A549 (cell line): ENCODE measurements around the gene BSCL2. TPM values are rescaled to one million over a fixed set of nuclear protein-coding genes. Genes with fewer than 3 reads are reported as not detected.

Experiments used
- ATAC-seq, 2 experiments: fragments of 200-7000 bp in 1 of 2; fragments of >200 bp in 1 of 2; cut with Nextera tagmentation in 1 of 2; cut with Tn5 transposase in 1 of 2; 3 replicates each; pipeline versions ENCODE4 v1.8.0 to v1.9.1; 2018 to 2020; ENCODE audit warnings: mild to moderate bottlenecking in 1 of 2, moderate library complexity in 1 of 2
- CTCF ChIA-PET: fragments of 300-600 bp; sonication (Branson Sonifier 250); formaldehyde crosslinking; extraction: SDS; loops from one replicate; lab custom pipeline; 2021; ENCODE audit warnings: antibody characterized with exemption, inconsistent platforms; lab: Yijun Ruan, JAX
- POLR2A ChIA-PET: fragments of 350-600 bp; formaldehyde crosslinking; extraction: SDS; loops from one replicate; lab custom pipeline; 2021; ENCODE audit warnings: antibody characterized with exemption, inconsistent platforms; lab: Yijun Ruan, JAX
- DNase-seq, 2 experiments: peaks; one replicate each; pipeline versions ENCODE4 v3.0.0 to v3.0.0-alpha.2; 2011 to 2016; ENCODE audit warnings: low read depth in 1 of 2, low spot score in 1 of 2
- FAIRE-seq: peaks from 2 replicates; lab custom pipeline; 2011; peaks lifted over from hg19 to GRCh38; lab: Jason Lieb, UNC
- H3K27ac ChIP-seq, 2 experiments: fragments of >200 bp; sonication (Bioruptor Twin); formaldehyde crosslinking; 3 replicates each; pipeline ENCODE4 v1.5.1; 2016 to 2017
- H3K4me1 ChIP-seq: fragments of >200 bp; sonication (Bioruptor Twin); formaldehyde crosslinking; 3 replicates; pipeline ENCODE4 v1.6.1; 2016
- H3K4me2 ChIP-seq: fragments of >200 bp; sonication (Bioruptor Twin); formaldehyde crosslinking; 3 replicates; pipeline ENCODE4 v1.6.1; 2016
- H3K4me3 ChIP-seq: fragments of >200 bp; sonication (Bioruptor Twin); formaldehyde crosslinking; 3 replicates; pipeline ENCODE4 v1.5.1; 2016
- H3K9me3 ChIP-seq: fragments of >200 bp; sonication (Bioruptor Twin); formaldehyde crosslinking; 3 replicates; pipeline ENCODE4 v1.6.1; 2016
- ATOH8 ChIP-seq: fragments of 250-450 bp; sonication (Bioruptor Pico); IDR thresholded peaks from 2 replicates; pipeline ENCODE4 v1.5.0; 2020; ENCODE audit warnings: low read depth, mild to moderate bottlenecking, moderate library complexity
- BCL3 ChIP-seq: fragments of >200 bp; sonication (Bioruptor Twin); formaldehyde crosslinking; IDR thresholded peaks from 3 replicates; pipeline ENCODE4 v1.6.1; 2016
- CBX2 ChIP-seq: fragments of 200-600 bp; sonication (generic); IDR thresholded peaks from 2 replicates; pipeline ENCODE4 v1.6.1; 2016; ENCODE audit warnings: low read depth, mild to moderate bottlenecking, borderline replicate concordance
- CEBPB ChIP-seq, 2 experiments: fragments of >200 bp in 1 of 2; sonication (Bioruptor Twin) in 1 of 2; formaldehyde crosslinking in 1 of 2; IDR thresholded peaks; 2 replicates each; pipeline ENCODE4 v1.6.1; 2012 to 2016
- CHD4 ChIP-seq: fragments of 200-600 bp; sonication (generic); IDR thresholded peaks from 2 replicates; pipeline ENCODE4 v1.6.1; 2016; ENCODE audit warnings: antibody characterized with exemption, mild to moderate bottlenecking, borderline replicate concordance
- E2F6 ChIP-seq: IDR thresholded peaks from 2 replicates; pipeline ENCODE4 v1.6.1; 2012; ENCODE audit warnings: low read depth, borderline replicate concordance
- EHMT2 ChIP-seq: fragments of 200-600 bp; sonication (generic); IDR thresholded peaks from 2 replicates; pipeline ENCODE4 v1.6.1; 2016; ENCODE audit warnings: antibody characterized with exemption, low read depth, mild to moderate bottlenecking, moderate library complexity
- ELK1 ChIP-seq: fragments of 150-350 bp; IDR thresholded peaks from 2 replicates; pipeline ENCODE4 v1.6.1; 2014; ENCODE audit warnings: low read depth, mild to moderate bottlenecking, low read length
- ESRRA ChIP-seq: fragments of 150-350 bp; IDR thresholded peaks from 2 replicates; pipeline ENCODE4 v1.6.1; 2014; ENCODE audit warnings: mild to moderate bottlenecking, low read length, borderline replicate concordance
- FOSB ChIP-seq: fragments of 250-450 bp; sonication (Bioruptor Pico); IDR thresholded peaks from 2 replicates; pipeline ENCODE4 v1.5.0; 2020; ENCODE audit warnings: mild to moderate bottlenecking, moderate library complexity
- FOSL2 ChIP-seq, 2 experiments: fragments of 450-650 bp in 1 of 2; fragments of >200 bp in 1 of 2; sonication (Bioruptor Twin) in 1 of 2; formaldehyde crosslinking; IDR thresholded peaks; 2 replicates each; pipeline versions ENCODE4 v1.5.0 to v1.6.1; 2016 to 2020; ENCODE audit warnings: mild to moderate bottlenecking in 1 of 2, moderate library complexity in 1 of 2
- GATA3 ChIP-seq: IDR thresholded peaks from 2 replicates; pipeline ENCODE4 v1.6.1; 2012; ENCODE audit warnings: borderline replicate concordance
- HOXA7 ChIP-seq: fragments of 250-450 bp; sonication (Bioruptor Pico); IDR thresholded peaks from 2 replicates; pipeline ENCODE4 v1.5.0; 2020; ENCODE audit warnings: mild to moderate bottlenecking, moderate library complexity
- HOXB13 ChIP-seq: fragments of 250-450 bp; sonication (Bioruptor Pico); IDR thresholded peaks from 2 replicates; pipeline ENCODE4 v1.5.0; 2020; ENCODE audit warnings: low read depth, mild to moderate bottlenecking, moderate library complexity
- HOXB5 ChIP-seq: fragments of 250-450 bp; sonication (Bioruptor Pico); IDR thresholded peaks from 2 replicates; pipeline ENCODE4 v1.5.0; 2020; ENCODE audit warnings: mild to moderate bottlenecking, moderate library complexity
- JUN ChIP-seq, 2 experiments: fragments of >200 bp; sonication (Bioruptor Twin); formaldehyde crosslinking; IDR thresholded peaks; 2 replicates in 1 of 2; 3 replicates in 1 of 2; pipeline ENCODE4 v1.6.1; 2016 to 2017
- KDM1A ChIP-seq: fragments of 200-600 bp; sonication (generic); IDR thresholded peaks from 2 replicates; pipeline ENCODE4 v1.6.1; 2016; ENCODE audit warnings: low read depth, mild to moderate bottlenecking
- KDM5A ChIP-seq: fragments of 200-600 bp; sonication (generic); IDR thresholded peaks from 2 replicates; pipeline ENCODE4 v1.6.1; 2016; ENCODE audit warnings: antibody characterized with exemption, mild to moderate bottlenecking
- MAZ ChIP-seq: fragments of 150-350 bp; IDR thresholded peaks from 2 replicates; pipeline ENCODE4 v1.6.1; 2014; ENCODE audit warnings: antibody characterized with exemption, low read depth, low read length, borderline replicate concordance
- MYC ChIP-seq: IDR thresholded peaks from 2 replicates; pipeline ENCODE4 v1.6.1; 2012; ENCODE audit warnings: mild to moderate bottlenecking, inconsistent platforms, low read length, improper control_type of control experiment, borderline replicate concordance
- NPAS2 ChIP-seq: fragments of 250-450 bp; sonication (Bioruptor Pico); IDR thresholded peaks from 2 replicates; pipeline ENCODE4 v1.8.0; 2022; ENCODE audit warnings: mild to moderate bottlenecking, moderate library complexity, borderline replicate concordance
- NR3C1 ChIP-seq: fragments of >200 bp; sonication (Bioruptor Twin); formaldehyde crosslinking; IDR thresholded peaks from 3 replicates; pipeline ENCODE4 v1.6.1; 2017
- PBX3 ChIP-seq: IDR thresholded peaks from 2 replicates; pipeline ENCODE4 v1.6.1; 2012
- PHF8 ChIP-seq: fragments of 200-600 bp; sonication (generic); IDR thresholded peaks from 2 replicates; pipeline ENCODE4 v1.6.1; 2016; ENCODE audit warnings: low read depth, mild to moderate bottlenecking, antibody characterized with exemption, moderate library complexity, borderline replicate concordance
- POLR2A ChIP-seq: IDR thresholded peaks from 2 replicates; pipeline ENCODE4 v1.6.1; 2012; ENCODE audit warnings: mild to moderate bottlenecking, low read length
- POLR2AphosphoS2 ChIP-seq: conservative IDR thresholded peaks from 2 replicates; pipeline ENCODE4 v1.6.1; 2012; ENCODE audit warnings: low read length, improper control_type of control experiment, inconsistent platforms
- RCOR1 ChIP-seq: fragments of 150-350 bp; IDR thresholded peaks from 2 replicates; pipeline ENCODE4 v1.6.1; 2014; ENCODE audit warnings: antibody characterized with exemption, low read length, low read depth
- RFX5 ChIP-seq: fragments of 450-650 bp; IDR thresholded peaks from 2 replicates; pipeline ENCODE4 v1.7.1; 2014; ENCODE audit warnings: antibody characterized with exemption, mild to moderate bottlenecking, moderate library complexity
- SREBF2 ChIP-seq: fragments of 450-650 bp; IDR thresholded peaks from 2 replicates; pipeline ENCODE4 v1.6.1; 2014; ENCODE audit warnings: mild to moderate bottlenecking, moderate library complexity
- TFCP2L1 ChIP-seq: fragments of 250-450 bp; sonication (Bioruptor Pico); IDR thresholded peaks from 2 replicates; pipeline ENCODE4 v1.5.0; 2021; ENCODE audit warnings: mild to moderate bottlenecking
- TP53 ChIP-seq: fragments of 250-450 bp; sonication (Bioruptor Pico); IDR thresholded peaks from 2 replicates; pipeline ENCODE4 v1.5.0; 2021; ENCODE audit warnings: mild to moderate bottlenecking, moderate library complexity
- ZC3H11A ChIP-seq: fragments of 450-650 bp; IDR thresholded peaks from 2 replicates; pipeline ENCODE4 v1.6.1; 2014; ENCODE audit warnings: antibody characterized with exemption, mild to moderate bottlenecking
- ZFP36 ChIP-seq: fragments of 450-650 bp; IDR thresholded peaks from 2 replicates; pipeline ENCODE4 v1.6.1; 2014; ENCODE audit warnings: borderline replicate concordance; ENCODE audit not compliant: partially characterized antibody
- ZNF302 ChIP-seq: fragments of 250-450 bp; sonication (Bioruptor Pico); IDR thresholded peaks from 2 replicates; pipeline ENCODE4 v1.9.0; 2021; ENCODE audit warnings: inconsistent platforms, mild to moderate bottlenecking, moderate library complexity
- ZSCAN20 ChIP-seq: fragments of 250-450 bp; sonication (Bioruptor Pico); IDR thresholded peaks from 2 replicates; pipeline ENCODE4 v1.8.0; 2022; ENCODE audit warnings: mild to moderate bottlenecking, moderate library complexity
- WGBS: methylation state at CpG from one replicate; pipeline ENCODE4 v1.1.6; 2017; ENCODE audit errors: missing lambda C conversion rate; 5-methylcytosine and 5-hydroxymethylcytosine counted together
- polyA plus RNA-seq, 4 experiments: library from polyadenylated mRNA; depleted of rRNA in 3 of 4; stranded (reverse); fragments of >200 nt; fragmentation: RNase III in 1 of 4; extraction: RNeasy Plus Mini Kit Qiagen cat#74134 plus additional on column Dnase treatment in 1 of 4; gene quantifications; 2 replicates in 3 of 4; 3 replicates in 1 of 4; pipeline ENCODE4 v1.2.3, GENCODE V29; 2011 to 2017

BSCL2 gene
- polyA plus RNA-seq, 2 of the 4 experiments (the other 2 are of a cell fraction) = 63.0 to 63.9 TPM

GRCh38 chr11:62645946-62646824 lies 61.0 kb downstream of the BSCL2 start, which contains the start of gene GANAB:
Gene GANAB (minus strand): TSS chr11:62646613. CDS start chr11:62646599, 14 bp downstream.
- FAIRE-seq = no peak
- ChIA-PET CTCF (interaction anchor here (0.7 to 1.6 kb wide), 7 partner anchors 10 to 266 kb away, joined by 3 to 6 read pairs (median 3); partner anchors contain the start of genes C11orf98, CSKMT and EML3), POLR2A (interaction anchor here (0.6 to 2.0 kb wide), 11 partner anchors 9 to 108 kb away, joined by 3 to 35 read pairs (median 6); partner anchors contain the start of genes B3GAT3, C11orf98, CSKMT and HNRNPUL2)
- Histone ChIP-seq H3K27ac (peak within 1 kb of the TSS; percentile 94 to 97), H3K4me3 (peak within 1 kb of the TSS; percentile 79), H3K9me3 (no peaks in the 10 kb centered on the region), H3K4me1 (peaks cover 11% of the 10 kb centered on the region), H3K4me2 (peak within 1 kb of the TSS; percentile 96)
- peak; percentile 97 to 99 for ATAC-seq
- 2% methylated on average over 57 of the region's 73 CpGs for WGBS
- DNase-seq = peak; percentile 97 to 99
- no peak; the same call in 1 of the 2 replicates for TF ChIP-seq E2F6
- no peak for TF ChIP-seq ATOH8 (CRISPR knock-in tag)
- TF ChIP-seq PBX3 = peak; percentile 80
- TF ChIP-seq POLR2A = peak; percentile 89
- no peak for TF ChIP-seq MAZ
- no peak for TF ChIP-seq EHMT2
- no peak for TF ChIP-seq CBX2
- TF ChIP-seq RCOR1 = no peak
- TF ChIP-seq HOXB13 (CRISPR knock-in tag) = 0 out of 2 replicates have a peak, but pooled peaks have one; percentile 14
- no peak for TF ChIP-seq ZFP36
- no peak for TF ChIP-seq ZNF302 (CRISPR knock-in tag)
- no peak for TF ChIP-seq ESRRA
- TF ChIP-seq TFCP2L1 (CRISPR knock-in tag) = no peak
- TF ChIP-seq FOSL2 (IDR thresholded peaks at IDR 0.05) = no peak
- 0 out of 2 replicates have a peak, but pooled peaks have one; percentile 7 for TF ChIP-seq FOSL2 (CRISPR knock-in tag; IDR thresholded peaks at IDR 0.05)
- TF ChIP-seq MYC = no peak
- TF ChIP-seq FOSB (CRISPR knock-in tag) = no peak
- no peak for TF ChIP-seq HOXB5
- TF ChIP-seq RFX5 = 0 out of 2 replicates have a peak, but pooled peaks have one; percentile 27
- peak; percentile 85; the same call in 1 of the 2 replicates for TF ChIP-seq PHF8
- no peak for TF ChIP-seq HOXA7 (CRISPR knock-in tag)
- no peak for TF ChIP-seq ZC3H11A
- no peak for TF ChIP-seq CHD4
- no peak for TF ChIP-seq CEBPB (IDR thresholded peaks at IDR 0.05)
- TF ChIP-seq BCL3 = peak; percentile 92; the same call in 2 of the 3 replicates
- no peak for TF ChIP-seq NPAS2
- TF ChIP-seq TP53 = no peak
- no peak for TF ChIP-seq ZSCAN20 (CRISPR knock-in tag)
- TF ChIP-seq GATA3 = peak; percentile 50; the same call in 1 of the 2 replicates
- TF ChIP-seq KDM1A = no peak
- TF ChIP-seq KDM5A = peak; percentile 83
- TF ChIP-seq ELK1 = no peak
- TF ChIP-seq SREBF2 = no peak
- TF ChIP-seq JUN (IDR thresholded peaks at IDR 0.05) = peak; percentile 80 to 95
- TF ChIP-seq POLR2AphosphoS2 = no peak
- TF ChIP-seq NR3C1 = no peak
